B cell (primary cell): Measurements from ENCODE around the gene TMEM222. TPM values are rescaled to one million over a fixed set of nuclear protein-coding genes. Genes with fewer than 3 reads are reported as not detected.

Source experiments
- ATAC-seq: fragments of 200-7000 bp; cut with Tn5 transposase; one replicate; pipeline ENCODE4 v1.10.0; 2021; ENCODE audit warnings: low read depth, mild to moderate bottlenecking, moderate number of reproducible peaks, moderate library complexity
- CTCF ChIA-PET: fragments of 350-600 bp; sonication (Branson Sonifier 250); formaldehyde crosslinking; loops from one replicate; lab custom pipeline; 2021; ENCODE audit warnings: antibody characterized with exemption, inconsistent platforms; lab: Charles Lee
- POLR2A ChIA-PET: fragments of 350-600 bp; sonication (Branson Sonifier 250); formaldehyde crosslinking; loops from one replicate; lab custom pipeline; 2021; ENCODE audit warnings: antibody characterized with exemption; lab: Charles Lee
- DNase-seq: peaks from one replicate; pipeline ENCODE4 v3.0.0; 2013
- H2AFZ ChIP-seq: 2 replicates; pipeline ENCODE4 v1.6.1; 2012; ENCODE audit warnings: mild to moderate bottlenecking, low read depth, low read length; ENCODE audit not compliant: insufficient read depth, poor library complexity, severe bottlenecking
- H3K27ac ChIP-seq, 2 donors: 1 replicate in 1 of 2; 2 replicates in 1 of 2; pipeline ENCODE4 v1.5.1; 2012 to 2013; ENCODE audit warnings: low read length in 2 of 2, mild to moderate bottlenecking in 2 of 2, moderate library complexity in 1 of 2
- H3K27me3 ChIP-seq, 4 experiments: fragments of 200-600 bp in 1 of 4; sonication (generic) in 1 of 4; replicated peaks in 1 of 4; 1 replicate in 2 of 4; 2 replicates in 2 of 4; pipeline versions ENCODE4 v1.6.1 to v1.7.0; 2013 to 2016; ENCODE audit warnings: low read length in 3 of 4, mild to moderate bottlenecking in 2 of 4, mixed read lengths in 1 of 4, moderate library complexity in 1 of 4; ENCODE audit not compliant: insufficient read depth in 4 of 4, control insufficient read depth in 3 of 4; ENCODE audit errors: control extremely low read depth in 1 of 4
- H3K36me3 ChIP-seq, 2 experiments: replicated peaks in 1 of 2; 1 replicate in 1 of 2; 2 replicates in 1 of 2; pipeline versions ENCODE4 v1.6.1 to v1.7.1; 2013; ENCODE audit warnings: low read length in 1 of 2; ENCODE audit not compliant: insufficient read depth in 2 of 2, control insufficient read depth in 1 of 2; ENCODE audit errors: control extremely low read depth in 1 of 2, extremely low read depth in 1 of 2
- H3K4me1 ChIP-seq, 2 donors: fragments of 200-600 bp in 1 of 2; sonication (generic) in 1 of 2; 1 replicate in 1 of 2; 2 replicates in 1 of 2; pipeline versions ENCODE4 v1.5.1 to v1.6.1; 2013 to 2017; ENCODE audit warnings: low read length in 2 of 2; ENCODE audit not compliant: control insufficient read depth in 2 of 2, insufficient read depth in 2 of 2
- H3K4me2 ChIP-seq: replicated peaks from 2 replicates; pipeline ENCODE3; 2012; ENCODE audit warnings: mild to moderate bottlenecking, low read depth, low read length; ENCODE audit not compliant: poor library complexity, severe bottlenecking
- H3K4me3 ChIP-seq, 5 experiments: fragments of 200-600 bp in 1 of 5; sonication (generic) in 1 of 5; 1 replicate in 3 of 5; 2 replicates in 2 of 5; pipeline versions ENCODE4 v1.5.1 to v1.7.0; 2011 to 2016; ENCODE audit warnings: low read length in 4 of 5, mild to moderate bottlenecking in 4 of 5, low read depth in 2 of 5, control low read depth in 1 of 5, moderate library complexity in 1 of 5; ENCODE audit not compliant: insufficient read depth in 1 of 5; ENCODE audit errors: control extremely low read depth in 1 of 5, extremely low read depth in 1 of 5
- H3K79me2 ChIP-seq: fragments of 200-600 bp; sonication (generic); one replicate; pipeline ENCODE4 v1.6.0; 2016; ENCODE audit warnings: low read length; ENCODE audit not compliant: control insufficient read depth, insufficient read depth
- H3K9ac ChIP-seq: fragments of 200-600 bp; sonication (generic); 2 replicates; pipeline ENCODE4 v1.6.1; 2017; ENCODE audit warnings: mild to moderate bottlenecking, low read length, moderate library complexity
- H3K9me3 ChIP-seq, 3 donors: one replicate each; pipeline versions ENCODE4 v1.6.1 to v1.7.1; 2013; ENCODE audit warnings: low read length in 2 of 3; ENCODE audit not compliant: control insufficient read depth in 2 of 3, insufficient read depth in 1 of 3; ENCODE audit errors: control extremely low read depth in 1 of 3
- H4K20me1 ChIP-seq: 2 replicates; pipeline ENCODE4 v1.6.0; 2012; ENCODE audit warnings: mild to moderate bottlenecking, low read length; ENCODE audit not compliant: insufficient read depth, control insufficient read depth, poor library complexity, severe bottlenecking
- H3K27ac Mint-ChIP-seq: one replicate; pipeline ENCODE4 v1.8.0; 2021; ENCODE audit warnings: mixed read lengths
- H3K27me3 Mint-ChIP-seq: one replicate; pipeline ENCODE4 v1.8.0; 2021; ENCODE audit warnings: mixed read lengths
- H3K4me1 Mint-ChIP-seq: one replicate; pipeline ENCODE4 v1.8.0; 2021; ENCODE audit warnings: mixed read lengths
- H3K4me3 Mint-ChIP-seq: one replicate; pipeline ENCODE4 v1.8.0; 2021; ENCODE audit warnings: mixed read lengths
- H3K9me3 Mint-ChIP-seq: one replicate; pipeline ENCODE4 v1.8.0; 2022; ENCODE audit warnings: mixed read lengths; ENCODE audit not compliant: insufficient read depth
- EZH2 ChIP-seq: IDR thresholded peaks from 2 replicates; pipeline ENCODE4 v1.6.1; 2012; ENCODE audit warnings: borderline replicate concordance, low read depth, mild to moderate bottlenecking, moderate library complexity, low read length; ENCODE audit not compliant: insufficient read depth, poor library complexity, severe bottlenecking
- WGBS: methylation state at CpG from one replicate; pipeline ENCODE4 v1.1.5; 2013; ENCODE audit warnings: missing lambda C conversion rate; ENCODE audit not compliant: insufficient coverage; 5-methylcytosine and 5-hydroxymethylcytosine counted together
- intact Hi-C: fragments of 100-400 bp; cut with micrococcal nuclease; formaldehyde crosslinking; loops from one replicate; pipeline ENCODE4 v1.10.0; 2022
- polyA plus RNA-seq: library from polyadenylated mRNA; depleted of rRNA; stranded (reverse); fragments of >200 nt; gene quantifications from 2 replicates; pipeline ENCODE4 v1.2.3, GENCODE V29; 2012
- total RNA-seq, 2 donors: library from RNA; stranded (reverse); fragments of 120-200 nt in 1 of 2; gene quantifications; 1 replicate in 1 of 2; 2 replicates in 1 of 2; pipeline versions ENCODE4 v1.2.3 to v1.2.4, GENCODE V29; 2013 to 2022
- TF ChIP-seq, protein P1 (sequence below): fragments of 200-600 bp; IDR thresholded peaks from one replicate; pipeline ENCODE4 v1.8.0; 2022; ENCODE audit warnings: antibody characterized with exemption, mild to moderate bottlenecking

Gene TMEM222
- total and polyA plus RNA-seq, 2 donors (not counting 1 experiment from before 2014, with no cell fraction given) = 44.2 to 80.9 TPM

DNA sequence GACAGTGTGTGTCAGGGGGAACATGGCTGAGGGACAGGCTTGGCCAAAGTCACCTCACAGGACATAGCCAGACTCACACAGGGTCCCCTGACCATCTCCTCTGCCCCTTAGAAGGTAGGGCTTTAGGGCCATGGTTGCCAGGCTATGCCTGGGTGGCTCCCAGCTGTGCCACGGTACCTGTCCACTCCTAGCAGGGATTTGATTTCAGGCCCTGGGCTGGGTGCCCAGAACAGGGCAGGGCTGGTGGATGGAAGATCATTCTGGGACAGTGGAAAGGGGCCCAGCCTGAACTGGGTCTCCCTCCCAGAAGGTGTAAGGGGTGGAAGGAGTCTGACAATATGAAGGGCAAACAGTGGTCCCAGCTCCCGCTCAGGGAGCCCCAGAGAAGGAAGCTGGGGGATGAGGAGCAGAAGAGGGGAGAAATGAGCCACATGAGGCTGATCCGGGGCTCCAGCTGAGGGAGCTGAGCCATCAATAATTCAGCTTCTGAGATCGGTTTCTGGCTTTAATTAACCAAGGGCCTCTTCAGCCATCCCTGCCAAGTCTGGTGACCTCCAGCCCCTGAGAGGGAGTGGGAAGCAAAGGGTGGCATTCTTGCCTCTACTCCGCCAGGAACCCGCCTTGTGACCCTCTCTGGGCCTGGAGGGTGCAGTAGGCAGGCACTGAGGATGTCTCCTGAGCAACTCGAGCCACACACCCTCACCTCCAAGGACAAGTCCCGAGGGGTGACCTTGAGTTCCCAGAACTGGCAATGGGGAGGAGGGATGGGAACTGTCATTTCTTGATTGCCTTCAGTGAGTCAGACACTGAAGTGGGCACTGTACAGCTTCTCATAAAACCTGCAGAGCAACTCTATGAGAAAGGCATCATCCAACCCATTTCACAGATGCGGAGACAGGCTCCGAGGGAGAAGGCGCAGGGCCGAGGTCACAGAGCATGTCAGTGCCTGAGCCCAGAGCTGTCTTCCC lies 59.1 kb downstream of the TMEM222 start:
- no peak overlapping the region for H2AFZ ChIP-seq
- H4K20me1 ChIP-seq = no peaks in the 10 kb centered on the region
- CTCF ChIA-PET = interaction anchor here (1.6 to 2.4 kb wide), 5 partner anchors 10 to 228 kb away, joined by 4 to 13 read pairs (median 9); no protein-coding TSS in a partner anchor
- no peaks in the 10 kb centered on the region for H3K79me2 ChIP-seq
- POLR2A ChIA-PET = interaction anchor here (1.5 kb wide), 1 partner anchor 23 kb away, joined by 3 read pairs; no protein-coding TSS in a partner anchor
- H3K27me3 Mint-ChIP-seq = peaks cover 4% of the 10 kb centered on the region
- TF ChIP-seq EZH2 = no peak
- TF ChIP-seq, protein P1, sequence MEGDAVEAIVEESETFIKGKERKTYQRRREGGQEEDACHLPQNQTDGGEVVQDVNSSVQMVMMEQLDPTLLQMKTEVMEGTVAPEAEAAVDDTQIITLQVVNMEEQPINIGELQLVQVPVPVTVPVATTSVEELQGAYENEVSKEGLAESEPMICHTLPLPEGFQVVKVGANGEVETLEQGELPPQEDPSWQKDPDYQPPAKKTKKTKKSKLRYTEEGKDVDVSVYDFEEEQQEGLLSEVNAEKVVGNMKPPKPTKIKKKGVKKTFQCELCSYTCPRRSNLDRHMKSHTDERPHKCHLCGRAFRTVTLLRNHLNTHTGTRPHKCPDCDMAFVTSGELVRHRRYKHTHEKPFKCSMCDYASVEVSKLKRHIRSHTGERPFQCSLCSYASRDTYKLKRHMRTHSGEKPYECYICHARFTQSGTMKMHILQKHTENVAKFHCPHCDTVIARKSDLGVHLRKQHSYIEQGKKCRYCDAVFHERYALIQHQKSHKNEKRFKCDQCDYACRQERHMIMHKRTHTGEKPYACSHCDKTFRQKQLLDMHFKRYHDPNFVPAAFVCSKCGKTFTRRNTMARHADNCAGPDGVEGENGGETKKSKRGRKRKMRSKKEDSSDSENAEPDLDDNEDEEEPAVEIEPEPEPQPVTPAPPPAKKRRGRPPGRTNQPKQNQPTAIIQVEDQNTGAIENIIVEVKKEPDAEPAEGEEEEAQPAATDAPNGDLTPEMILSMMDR = no peak
- peaks cover 0 to 4% (median 0%) of the 10 kb centered on the region in 3 donors for H3K9me3 ChIP-seq
- DNase-seq = no peak
- H3K4me1 Mint-ChIP-seq = peaks cover 8% of the 10 kb centered on the region
- no peaks in the 10 kb centered on the region for H3K36me3 ChIP-seq
- H3K27ac Mint-ChIP-seq = no peak overlapping the region
- no peaks in the 10 kb centered on the region for H3K9me3 Mint-ChIP-seq
- H3K27me3 ChIP-seq = no peaks in the 10 kb centered on the region
- no peak for ATAC-seq
- intact Hi-C loops = no loop called here
- H3K9ac ChIP-seq = no peak overlapping the region
- no peak overlapping the region for H3K4me3 ChIP-seq
- peaks cover 8 to 12% of the 10 kb centered on the region in 2 donors for H3K4me1 ChIP-seq
- no peak overlapping the region for H3K4me3 Mint-ChIP-seq
- H3K27ac ChIP-seq = no peak overlapping the region
- no peak overlapping the region for H3K4me2 ChIP-seq
- 91% methylated on average over 10 of the region's 12 CpGs for WGBS
